Subcutaneous adipose tissue (tissue), 4 donors: ENCODE results near the gene TTLL13. TPM values are rescaled to one million over a fixed set of nuclear protein-coding genes. Genes with fewer than 3 reads are reported as not detected.

Experiments
- small RNA-seq: library from RNA; depleted of rRNA; stranded (forward); fragments of <200 nt; gene quantifications from one replicate; pipeline ENCODE3, GENCODE V24; 2016
- total RNA-seq, 4 donors: library from RNA; depleted of rRNA; stranded (reverse); fragments of >200 nt; gene quantifications; one replicate each; pipeline ENCODE4 v1.1.0, GENCODE V29; 2016
- TF ChIP-seq, protein P1 (sequence below): fragments of 450-650 bp; IDR thresholded peaks from one replicate; pipeline ENCODE4 v1.5.1; 2016; ENCODE audit warnings: low read depth, mild to moderate bottlenecking, control low read depth, antibody characterized with exemption, moderate library complexity

Gene TTLL13
- total RNA-seq, 4 donors from 2014 or later = 0.22 to 0.51 TPM; not detected in 2

DNA sequence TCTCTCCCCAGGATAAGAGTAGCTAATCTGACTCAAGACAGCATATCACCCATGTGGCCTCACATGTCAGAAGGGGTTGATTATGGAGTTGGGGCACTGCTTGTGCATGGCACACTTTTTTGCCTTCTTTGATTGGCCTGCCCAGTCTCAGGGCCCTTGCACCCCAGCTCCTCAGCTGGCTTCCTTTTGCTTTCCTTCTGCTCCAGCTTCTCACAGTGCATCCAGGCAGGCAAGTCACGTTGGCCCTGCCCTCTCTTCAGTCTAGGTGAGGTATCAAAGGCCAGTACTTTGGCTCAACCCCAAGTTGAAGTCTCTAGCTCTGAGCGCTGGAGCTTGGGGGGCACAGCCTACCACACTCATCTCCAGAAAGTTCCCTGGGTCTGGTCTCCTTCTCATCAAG, 58.3 kb downstream of the TTLL13 start:
- TF ChIP-seq, protein P1, sequence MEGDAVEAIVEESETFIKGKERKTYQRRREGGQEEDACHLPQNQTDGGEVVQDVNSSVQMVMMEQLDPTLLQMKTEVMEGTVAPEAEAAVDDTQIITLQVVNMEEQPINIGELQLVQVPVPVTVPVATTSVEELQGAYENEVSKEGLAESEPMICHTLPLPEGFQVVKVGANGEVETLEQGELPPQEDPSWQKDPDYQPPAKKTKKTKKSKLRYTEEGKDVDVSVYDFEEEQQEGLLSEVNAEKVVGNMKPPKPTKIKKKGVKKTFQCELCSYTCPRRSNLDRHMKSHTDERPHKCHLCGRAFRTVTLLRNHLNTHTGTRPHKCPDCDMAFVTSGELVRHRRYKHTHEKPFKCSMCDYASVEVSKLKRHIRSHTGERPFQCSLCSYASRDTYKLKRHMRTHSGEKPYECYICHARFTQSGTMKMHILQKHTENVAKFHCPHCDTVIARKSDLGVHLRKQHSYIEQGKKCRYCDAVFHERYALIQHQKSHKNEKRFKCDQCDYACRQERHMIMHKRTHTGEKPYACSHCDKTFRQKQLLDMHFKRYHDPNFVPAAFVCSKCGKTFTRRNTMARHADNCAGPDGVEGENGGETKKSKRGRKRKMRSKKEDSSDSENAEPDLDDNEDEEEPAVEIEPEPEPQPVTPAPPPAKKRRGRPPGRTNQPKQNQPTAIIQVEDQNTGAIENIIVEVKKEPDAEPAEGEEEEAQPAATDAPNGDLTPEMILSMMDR = no peak

DNA sequence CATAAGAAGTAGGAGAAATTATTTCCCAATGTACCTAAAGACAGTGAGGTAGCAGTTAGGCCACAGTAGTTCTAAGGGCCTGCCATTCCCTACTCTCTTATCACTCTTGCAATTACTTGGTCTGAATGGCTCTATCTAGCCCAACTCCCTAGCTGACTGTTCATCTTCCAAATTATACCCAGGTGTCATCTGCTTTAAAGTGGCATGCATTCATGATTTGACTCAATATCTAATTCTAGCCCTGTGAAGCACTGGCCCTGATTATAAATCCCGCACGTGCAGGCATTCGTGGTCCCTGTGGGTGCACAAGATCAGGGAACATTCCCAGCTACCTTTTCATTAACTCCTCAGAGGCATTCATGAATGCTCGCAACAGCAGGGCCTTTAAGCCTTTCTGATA, 59.7 kb downstream of the TTLL13 start:
- TF ChIP-seq, protein P1 = no peak

Small RNA genes lying within 50 kb of the gene (small RNA-seq; reads per million reads assigned to genes)
- gene AC091167.3 = not detected
- not detected for gene RN7SL736P

Other genes starting within 250 kb of the TTLL13 start
- 1 to 10 TPM; 5.4 to 8.3 (median 6.1) TPM for gene ZNF710, start 248.2 kb upstream of the TTLL13 start, total RNA-seq
- gene IDH2, start 147.1 kb upstream of the TTLL13 start, total RNA-seq = 10 to 100 TPM; 17.6 to 69.9 (median 26.8) TPM
- gene SEMA4B, start 48.2 kb upstream of the TTLL13 start, total RNA-seq = 10 to 100 TPM in 3 of 4 donors, 1 to 10 TPM in 1; 4.4 to 13.4 (median 12.5) TPM
- 10 to 100 TPM; 24.2 to 52.6 (median 38.7) TPM for gene CIB1, start 15.6 kb upstream of the TTLL13 start, total RNA-seq
- 1 to 10 TPM; 2.6 to 5.9 (median 3.6) TPM for gene GDPGP1, start 15.3 kb upstream of the TTLL13 start, total RNA-seq
- 10 to 100 TPM; 47.9 to 85.1 (median 70.7) TPM for gene NGRN, start 16.1 kb downstream of the TTLL13 start, total RNA-seq
- gene ZNF774, start 102.7 kb downstream of the TTLL13 start, total RNA-seq = 1 to 10 TPM in 1 of 4 donors, under 1 TPM in 2, not detected in 1; 0.22 to 2.5 (median 0.33) TPM
- gene IQGAP1, start 138.7 kb downstream of the TTLL13 start, total RNA-seq = 100 to 1,000 TPM; 279 to 493 (median 310) TPM